ENCODE measurements around the gene GPR179. TPM values are rescaled to one million over a fixed set of nuclear protein-coding genes. Genes with fewer than 3 reads are reported as not detected.
A peak's percentile ranks its signal among the peaks of the same experiment; 100 is the strongest.

The GPR179 gene
- total RNA-seq, 1 experiment from 2014 or later = not detected

DNA sequence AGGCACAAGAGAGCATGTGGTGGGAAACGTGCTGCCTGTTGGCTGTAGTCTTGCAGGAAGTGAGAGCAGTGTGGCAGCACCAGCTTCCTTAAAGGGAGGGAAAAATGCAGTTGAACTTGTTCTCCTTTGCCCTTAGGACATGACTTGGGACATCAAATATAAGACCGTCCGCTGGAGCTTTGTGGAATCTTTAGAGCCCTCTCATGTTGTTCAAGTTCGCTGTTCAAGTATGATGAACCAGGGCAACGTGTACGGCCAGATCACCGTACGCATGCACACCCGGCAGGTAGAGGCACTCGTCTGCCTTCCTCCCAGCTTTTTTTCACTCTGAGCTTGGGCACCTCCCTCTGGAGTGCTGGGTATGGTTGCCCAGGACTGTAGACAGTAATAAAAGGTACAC is 23.3 kb downstream of the GPR179 start:
- Mint-ChIP-seq H3K36me3 (ENCODE audit: insufficient read depth in 1 of 3, low read depth in 3 of 3) (peaks cover 24 to 62% (median 41%) of the 10 kb centered on the region in 3 experiments; a peak in 6 of 7 replicates), H3K27ac (peak overlapping the region in 1 of 3 experiments; percentile 24; a peak in 2 of 7 replicates), H3K27me3 (ENCODE audit: low read depth) (no peaks in the 10 kb centered on the region), H3K4me1 (peaks cover 13% of the 10 kb centered on the region in 2 experiments), H3K4me3 (no peak overlapping the region), H3K9me3 (no peaks in the 10 kb centered on the region)
- no peak overlapping the region for H3K27ac ChIP-seq (ENCODE audit: insufficient read length, low read depth, low read length)
- H3K9me3 ChIP-seq (ENCODE audit: control insufficient read depth, low read depth, low read length) = no peaks in the 10 kb centered on the region
- no peak overlapping the region for H2BK12ac ChIP-seq (ENCODE audit: insufficient read length, low read depth, low read length)
- no peak overlapping the region for H3K56ac ChIP-seq (ENCODE audit: insufficient read length, low read depth, low read length)
- no peak overlapping the region for H3K9ac ChIP-seq (ENCODE audit: extremely low read depth, insufficient read length, low read length)
- no peak overlapping the region for H2AFZ ChIP-seq (ENCODE audit: low read length)
- peaks cover 3% of the 10 kb centered on the region; the same call in 1 of the 2 replicates for H3K4me1 ChIP-seq (ENCODE audit: insufficient read depth, low read length)
- TF ChIP-seq, protein P1, sequence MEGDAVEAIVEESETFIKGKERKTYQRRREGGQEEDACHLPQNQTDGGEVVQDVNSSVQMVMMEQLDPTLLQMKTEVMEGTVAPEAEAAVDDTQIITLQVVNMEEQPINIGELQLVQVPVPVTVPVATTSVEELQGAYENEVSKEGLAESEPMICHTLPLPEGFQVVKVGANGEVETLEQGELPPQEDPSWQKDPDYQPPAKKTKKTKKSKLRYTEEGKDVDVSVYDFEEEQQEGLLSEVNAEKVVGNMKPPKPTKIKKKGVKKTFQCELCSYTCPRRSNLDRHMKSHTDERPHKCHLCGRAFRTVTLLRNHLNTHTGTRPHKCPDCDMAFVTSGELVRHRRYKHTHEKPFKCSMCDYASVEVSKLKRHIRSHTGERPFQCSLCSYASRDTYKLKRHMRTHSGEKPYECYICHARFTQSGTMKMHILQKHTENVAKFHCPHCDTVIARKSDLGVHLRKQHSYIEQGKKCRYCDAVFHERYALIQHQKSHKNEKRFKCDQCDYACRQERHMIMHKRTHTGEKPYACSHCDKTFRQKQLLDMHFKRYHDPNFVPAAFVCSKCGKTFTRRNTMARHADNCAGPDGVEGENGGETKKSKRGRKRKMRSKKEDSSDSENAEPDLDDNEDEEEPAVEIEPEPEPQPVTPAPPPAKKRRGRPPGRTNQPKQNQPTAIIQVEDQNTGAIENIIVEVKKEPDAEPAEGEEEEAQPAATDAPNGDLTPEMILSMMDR (conservative IDR thresholded peaks at IDR 0.05) = no peak
- no peak overlapping the region for H3K18ac ChIP-seq (ENCODE audit: insufficient read length, low read depth, low read length)
- H2BK5ac ChIP-seq (ENCODE audit: insufficient read length, low read length) = no peak overlapping the region
- no peaks in the 10 kb centered on the region for H3K79me1 ChIP-seq (ENCODE audit: insufficient read depth, low read depth, low read length, poor library complexity, severe bottlenecking)
- no peak overlapping the region for H2AK5ac ChIP-seq (ENCODE audit: insufficient read length, low read length)
- H4K91ac ChIP-seq (ENCODE audit: insufficient read length, low read depth, low read length) = no peak overlapping the region
- H3K27me3 ChIP-seq (ENCODE audit: insufficient read depth, low read length) = no peaks in the 10 kb centered on the region
- H4K5ac ChIP-seq (ENCODE audit: insufficient read length, low read depth, low read length) = no peak overlapping the region
- H3K23me2 ChIP-seq (ENCODE audit: insufficient read length, low read depth, low read length, poor library complexity, severe bottlenecking) = no peaks in the 10 kb centered on the region
- WGBS (ENCODE audit: extremely low coverage, insufficient read length, low lambda C conversion rate) = no CpG with 5 or more reads among the region's 10 CpGs
- no peak overlapping the region for H3K23ac ChIP-seq (ENCODE audit: insufficient read length, low read depth, low read length)
- H4K8ac ChIP-seq (replicated peaks; ENCODE audit: insufficient read length, low read depth, low read length) = no peak overlapping the region
- no peak overlapping the region for H2BK120ac ChIP-seq (ENCODE audit: low read depth, low read length, poor library complexity, severe bottlenecking)
- H3K79me2 ChIP-seq (ENCODE audit: insufficient read depth, low read length) = no peaks in the 10 kb centered on the region
- no peak overlapping the region for H3K4ac ChIP-seq (ENCODE audit: low read depth, low read length)
- H4K20me1 ChIP-seq (ENCODE audit: control insufficient read depth, insufficient read depth, insufficient read length) = no peaks in the 10 kb centered on the region
- no peak overlapping the region for H2BK15ac ChIP-seq (ENCODE audit: low read depth, low read length)
- H3K4me2 ChIP-seq (ENCODE audit: insufficient read depth, insufficient read length, low read length) = no peak overlapping the region
- no peak overlapping the region for H2BK20ac ChIP-seq (ENCODE audit: low read depth, low read length, poor library complexity, severe bottlenecking)
- no peak overlapping the region for H3K14ac ChIP-seq (ENCODE audit: insufficient read depth, low read length)
- H3T11ph ChIP-seq (ENCODE audit: low read length) = no peak overlapping the region
- DNase-seq = no peak
